Measurements from ENCODE around the gene COX10.
"Not testable (repeated sequence)": the region's sequence is repeated elsewhere in the genome, so short reads cannot be mapped to it uniquely, and the experiment has no call there.

COX10 gene

GRCh38 chr17:14202388-14203166, 133.3 kb downstream of the COX10 start:
- no peak for DNase-seq (ENCODE audit: extremely low read depth in 1 of 2, low read depth in 1 of 2)

GRCh38 chr17:14203388-14203787, 134.1 kb downstream of the COX10 start:
- no peak for DNase-seq (ENCODE audit: extremely low read depth in 1 of 2, low read depth in 1 of 2)

GRCh38 chr17:14204084-14204483, 134.8 kb downstream of the COX10 start:
- no peak for DNase-seq (ENCODE audit: extremely low read depth in 1 of 2, low read depth in 1 of 2)

GRCh38 chr17:14204546-14204945, 135.2 kb downstream of the COX10 start:
- DNase-seq (ENCODE audit: extremely low read depth in 1 of 2, low read depth in 1 of 2), result no peak

- no peak for DNase-seq (ENCODE audit: extremely low read depth in 1 of 2, low read depth in 1 of 2)
These were observed 136.1 kb downstream of the COX10 start for GRCh38 chr17:14205380-14205779.

GRCh38 chr17:14205992-14206461, 136.7 kb downstream of the COX10 start:
- DNase-seq (ENCODE audit: extremely low read depth in 1 of 2, low read depth in 1 of 2), result peak; percentile 53 to 55

- no peak for DNase-seq (ENCODE audit: extremely low read depth in 1 of 2, low read depth in 1 of 2)
These were observed 137.6 kb downstream of the COX10 start for GRCh38 chr17:14206891-14207290.

GRCh38 chr17:14207791-14208190, 138.5 kb downstream of the COX10 start:
- DNase-seq (ENCODE audit: extremely low read depth in 1 of 2, low read depth in 1 of 2), result no peak

GRCh38 chr17:14209215-14209614, 139.9 kb downstream of the COX10 start:
- DNase-seq (ENCODE audit: extremely low read depth in 1 of 2, low read depth in 1 of 2), result no peak

GRCh38 chr17:14211246-14211645, 141.9 kb downstream of the COX10 start:
- no peak for DNase-seq (ENCODE audit: extremely low read depth in 1 of 2, low read depth in 1 of 2)

GRCh38 chr17:14211801-14212200, 142.5 kb downstream of the COX10 start:
- peak in 1 of 2 donors; percentile 44 for DNase-seq (ENCODE audit: extremely low read depth in 1 of 2, low read depth in 1 of 2)

- no peak for DNase-seq (ENCODE audit: extremely low read depth in 1 of 2, low read depth in 1 of 2)
These were observed 143.1 kb downstream of the COX10 start for GRCh38 chr17:14212401-14212800.

- no peak for DNase-seq (ENCODE audit: extremely low read depth in 1 of 2, low read depth in 1 of 2)
These were observed 145.0 kb downstream of the COX10 start for GRCh38 chr17:14214271-14214670.

- no peak for DNase-seq (ENCODE audit: extremely low read depth in 1 of 2, low read depth in 1 of 2)
These were observed 153.3 kb downstream of the COX10 start for GRCh38 chr17:14222611-14223010.

- DNase-seq (ENCODE audit: extremely low read depth in 1 of 2, low read depth in 1 of 2), result no peak
These were observed 156.1 kb downstream of the COX10 start for GRCh38 chr17:14225254-14225980.

- DNase-seq (ENCODE audit: extremely low read depth in 1 of 2, low read depth in 1 of 2), result no peak
These were observed 157.7 kb downstream of the COX10 start for GRCh38 chr17:14227052-14227451.

- DNase-seq (ENCODE audit: extremely low read depth in 1 of 2, low read depth in 1 of 2), result no peak
These were observed 159.6 kb downstream of the COX10 start for GRCh38 chr17:14228903-14229302.

GRCh38 chr17:14231187-14231586, 161.9 kb downstream of the COX10 start:
- not testable (repeated sequence) for DNase-seq (ENCODE audit: extremely low read depth in 1 of 2, low read depth in 1 of 2)

- not testable (repeated sequence) for DNase-seq (ENCODE audit: extremely low read depth in 1 of 2, low read depth in 1 of 2)
These were observed 165.7 kb downstream of the COX10 start for GRCh38 chr17:14235047-14235446.

GRCh38 chr17:14236032-14236431, 166.7 kb downstream of the COX10 start:
- DNase-seq (ENCODE audit: extremely low read depth in 1 of 2, low read depth in 1 of 2), result not testable (repeated sequence)

GRCh38 chr17:14236762-14237161, 167.5 kb downstream of the COX10 start, which contains the start of gene CDRT15:
CDRT15 (minus strand) TSS chr17:14236862; CDS start chr17:14236833, 29 bp downstream.
- not testable (repeated sequence) for DNase-seq (ENCODE audit: extremely low read depth in 1 of 2, low read depth in 1 of 2)

GRCh38 chr17:14239271-14239670, 170.0 kb downstream of the COX10 start:
- not testable (repeated sequence) for DNase-seq (ENCODE audit: extremely low read depth in 1 of 2, low read depth in 1 of 2)

Data from activated CD8-positive, alpha-beta memory T cell treated with anti-CD3 and anti-CD28 coated beads for 1 hour (primary cell).